Right kidney (tissue), 9 donors: ENCODE data around the gene PTCSC3.

ENCODE experiments used
- DNase-seq: peaks from one replicate; pipeline ENCODE4 v3.0.0-alpha.2; 2016
- long read RNA-seq, 8 donors: transcript quantifications; one replicate each; lab custom pipeline, GENCODE V29; 2026

Gene PTCSC3
- long read RNA-seq, donor 1: 0 reads
- long read RNA-seq, donor 2: 0 reads
- long read RNA-seq, donor 3: 0 reads
- long read RNA-seq, donor 4: 0 reads
- long read RNA-seq, donor 5: 0 reads
- long read RNA-seq, donor 6: 0 reads
- long read RNA-seq, donor 7: 0 reads
- long read RNA-seq, donor 8: 0 reads

DNA sequence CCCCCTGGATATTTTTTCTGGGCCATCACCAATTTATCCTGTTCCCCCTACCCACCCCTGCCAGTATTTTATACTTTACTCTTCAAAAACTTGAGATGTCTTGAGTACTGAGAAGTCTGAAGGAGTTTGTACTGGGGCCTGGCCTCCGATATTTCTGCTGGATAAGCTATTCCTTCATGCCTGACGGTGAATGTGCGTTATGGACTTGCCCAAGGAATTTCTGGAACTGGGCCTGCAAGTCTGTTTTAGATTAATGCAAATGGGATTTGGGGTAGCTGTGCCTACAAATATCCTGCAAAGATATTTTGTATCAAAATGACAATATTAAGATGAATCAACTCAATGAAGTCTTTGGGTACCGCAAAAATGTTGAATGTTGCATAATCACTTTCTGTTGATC is at the start of gene PTCSC3:
Gene PTCSC3 (minus strand): TSS at position 199 of the 400 bp plus-strand sequence.
- DNase-seq: no peak

DNA sequence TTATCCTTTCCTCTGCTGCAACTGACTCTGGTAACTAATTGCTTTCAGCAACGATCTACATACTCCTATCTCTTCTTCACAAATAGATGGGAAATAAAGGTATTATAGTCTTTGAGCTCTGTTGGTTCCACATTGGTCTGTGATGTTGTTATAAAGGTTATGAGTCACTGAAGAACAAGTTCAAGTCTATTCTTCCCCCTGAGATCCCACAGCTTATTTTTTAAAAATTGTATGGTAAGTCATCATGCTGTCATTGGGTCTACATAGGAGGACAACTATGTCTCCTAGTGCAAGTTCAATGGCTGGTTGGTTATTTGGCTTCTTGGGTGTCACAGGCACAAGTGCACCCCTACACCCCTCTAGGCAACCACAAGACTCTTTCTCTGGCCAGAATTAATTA is 49.6 kb upstream of the PTCSC3 start:
- no peak for DNase-seq

DNA sequence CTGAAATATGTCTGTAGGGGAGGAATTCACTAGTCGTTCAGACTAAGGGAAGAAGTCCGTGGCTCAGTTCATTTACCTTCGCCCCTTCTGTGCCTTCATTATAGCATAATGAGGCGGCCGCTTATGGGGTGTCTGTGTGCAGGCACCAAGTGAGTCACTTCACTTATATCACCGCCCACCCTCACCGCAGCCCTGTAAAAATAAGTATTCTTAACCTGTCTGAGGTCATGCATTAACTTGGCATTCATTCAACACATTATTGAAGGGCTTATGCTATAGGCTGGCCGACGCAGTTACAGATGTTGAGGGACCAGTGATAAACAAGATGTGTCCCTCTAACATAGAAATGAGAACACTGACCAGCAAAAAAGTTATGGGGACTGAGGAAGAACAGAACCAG is 47.7 kb upstream of the PTCSC3 start:
- DNase-seq: no peak

DNA sequence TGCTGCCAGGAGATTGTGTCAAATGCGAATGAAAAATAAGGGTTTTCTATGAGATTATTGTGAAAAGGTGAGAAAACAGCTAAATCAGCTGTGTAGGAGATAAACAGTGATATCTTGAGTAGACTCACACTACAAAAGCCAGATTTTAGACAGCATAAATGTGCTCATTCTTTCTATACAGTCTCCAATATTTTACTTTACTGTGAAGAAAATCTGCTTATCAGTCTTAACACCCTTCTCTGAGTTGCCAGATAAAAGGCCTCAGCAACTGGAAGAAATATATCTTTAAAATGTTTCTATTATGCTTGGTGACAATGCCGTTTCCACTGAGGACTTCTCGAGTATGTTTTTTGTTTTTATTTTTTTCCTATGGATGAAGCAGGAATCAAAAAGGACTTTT is 47.0 kb upstream of the PTCSC3 start:
- DNase-seq: no peak

DNA sequence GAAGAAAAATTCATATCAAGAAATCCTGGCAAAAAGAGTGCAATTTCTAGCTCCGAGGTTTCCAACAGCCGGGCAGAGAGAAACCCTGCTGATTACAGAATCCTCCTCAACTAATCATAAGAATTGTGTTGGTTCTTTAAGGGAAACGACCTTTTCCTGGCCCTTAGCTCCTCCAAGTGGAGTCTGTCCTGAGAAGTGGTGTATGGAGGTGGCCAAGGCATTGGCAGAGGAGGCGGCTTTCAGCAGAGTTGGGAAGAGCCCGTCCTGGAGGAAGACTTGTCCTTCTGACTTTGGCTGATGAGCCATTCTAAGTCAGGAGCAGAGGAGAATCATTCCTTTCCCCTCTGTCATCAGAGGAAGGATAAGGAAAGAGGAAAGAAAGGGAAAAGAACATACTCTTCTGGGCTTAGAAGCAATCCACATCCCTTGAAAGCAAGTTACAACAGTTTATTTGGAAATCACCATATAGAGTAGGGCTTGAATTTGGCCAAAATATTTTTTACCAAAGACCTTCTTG is 46.5 kb upstream of the PTCSC3 start:
- no peak for DNase-seq

DNA sequence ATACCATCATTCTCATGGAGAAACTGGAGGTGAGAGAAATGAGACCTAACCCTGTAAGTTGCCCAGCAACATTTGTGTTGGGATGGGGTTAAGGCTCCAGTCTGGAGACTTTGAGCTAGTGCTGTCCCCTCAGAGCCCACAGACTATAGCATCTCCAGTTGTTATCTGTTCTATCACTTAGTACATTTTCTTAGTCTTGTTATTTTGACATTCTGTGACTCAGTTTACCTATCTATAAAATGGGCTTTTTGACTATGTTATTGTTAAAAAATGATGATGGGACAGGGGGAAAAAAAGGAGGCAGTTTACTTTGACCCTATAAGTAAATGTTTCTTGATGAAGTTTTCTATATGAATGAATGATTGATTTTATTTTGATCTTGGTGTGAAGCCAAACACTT is 45.8 kb upstream of the PTCSC3 start:
- no peak for DNase-seq

DNA sequence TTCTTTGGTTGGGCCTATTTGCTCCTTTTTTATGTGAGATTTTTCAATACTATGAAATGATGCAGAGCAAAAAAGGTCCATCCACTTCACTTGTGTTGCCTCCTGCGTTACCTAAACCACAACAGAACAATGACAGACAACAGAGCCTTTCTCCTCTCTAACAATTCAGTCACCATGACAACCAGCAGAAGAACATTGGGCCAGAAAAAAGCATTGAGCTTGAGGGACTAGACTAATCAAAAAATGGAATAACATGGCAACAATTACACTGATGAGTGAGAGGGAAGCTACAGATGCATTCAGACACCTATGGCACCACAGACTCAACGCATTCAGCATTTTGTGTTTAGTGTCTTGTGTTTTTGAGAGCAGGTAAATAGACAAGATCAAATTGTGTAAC is 44.6 kb upstream of the PTCSC3 start:
- no peak for DNase-seq

DNA sequence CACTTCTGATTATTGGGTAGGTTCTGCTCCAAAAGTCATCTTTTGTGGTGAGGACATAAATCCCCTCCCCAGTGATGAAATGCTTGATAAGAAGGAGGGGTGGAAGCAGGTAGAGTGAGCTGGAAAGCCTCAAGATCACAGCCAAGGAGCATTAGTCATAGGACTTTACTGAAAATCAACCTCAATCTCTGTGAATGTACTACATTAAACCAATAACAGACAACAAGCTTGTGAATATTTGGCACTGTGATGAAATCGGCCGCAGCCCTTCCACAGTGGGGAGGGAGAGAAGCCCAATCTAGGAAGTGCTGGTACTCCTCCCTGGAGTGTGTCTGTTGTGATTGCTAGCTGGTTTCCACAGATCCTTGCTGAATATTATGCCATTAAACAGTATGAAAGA is 41.2 kb upstream of the PTCSC3 start:
- DNase-seq: no peak

DNA sequence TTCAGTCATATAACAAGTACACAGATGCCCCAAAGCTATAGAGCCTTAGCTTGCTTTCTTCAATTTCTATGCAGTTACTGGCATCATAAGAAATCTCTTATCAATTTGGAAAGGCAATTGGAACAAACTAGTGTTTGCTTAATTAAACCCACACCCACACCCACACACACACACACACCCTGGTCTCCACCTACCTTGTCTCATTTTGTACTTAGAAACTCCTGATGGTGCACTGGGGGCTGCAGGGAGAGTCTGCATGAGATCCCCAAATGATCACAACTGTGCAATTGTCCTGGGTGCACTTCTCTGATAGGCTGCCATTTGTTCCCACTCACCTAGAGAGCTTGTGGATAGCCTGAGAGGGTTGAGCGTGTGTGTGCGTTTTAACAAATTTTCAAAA is 40.5 kb upstream of the PTCSC3 start:
- DNase-seq: no peak

DNA sequence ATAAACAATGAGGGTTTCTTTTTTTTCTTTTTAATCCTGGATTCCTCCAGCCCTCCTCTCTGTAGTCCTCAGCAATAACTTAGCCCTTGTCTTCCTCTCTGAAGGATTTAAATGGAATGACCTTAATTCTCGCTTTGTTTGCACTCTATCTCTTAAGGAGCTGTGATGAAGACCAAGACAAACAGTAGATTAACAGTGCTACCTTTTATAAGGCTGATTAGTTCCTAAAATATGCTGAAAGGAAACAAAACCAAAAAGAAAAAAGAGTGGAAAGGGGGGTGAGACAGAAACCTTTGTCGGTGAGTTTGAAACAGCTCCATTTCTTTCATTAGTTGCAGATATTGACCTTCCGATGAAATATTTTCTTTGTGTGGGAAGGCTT is 38.7 kb upstream of the PTCSC3 start:
- no peak for DNase-seq

DNA sequence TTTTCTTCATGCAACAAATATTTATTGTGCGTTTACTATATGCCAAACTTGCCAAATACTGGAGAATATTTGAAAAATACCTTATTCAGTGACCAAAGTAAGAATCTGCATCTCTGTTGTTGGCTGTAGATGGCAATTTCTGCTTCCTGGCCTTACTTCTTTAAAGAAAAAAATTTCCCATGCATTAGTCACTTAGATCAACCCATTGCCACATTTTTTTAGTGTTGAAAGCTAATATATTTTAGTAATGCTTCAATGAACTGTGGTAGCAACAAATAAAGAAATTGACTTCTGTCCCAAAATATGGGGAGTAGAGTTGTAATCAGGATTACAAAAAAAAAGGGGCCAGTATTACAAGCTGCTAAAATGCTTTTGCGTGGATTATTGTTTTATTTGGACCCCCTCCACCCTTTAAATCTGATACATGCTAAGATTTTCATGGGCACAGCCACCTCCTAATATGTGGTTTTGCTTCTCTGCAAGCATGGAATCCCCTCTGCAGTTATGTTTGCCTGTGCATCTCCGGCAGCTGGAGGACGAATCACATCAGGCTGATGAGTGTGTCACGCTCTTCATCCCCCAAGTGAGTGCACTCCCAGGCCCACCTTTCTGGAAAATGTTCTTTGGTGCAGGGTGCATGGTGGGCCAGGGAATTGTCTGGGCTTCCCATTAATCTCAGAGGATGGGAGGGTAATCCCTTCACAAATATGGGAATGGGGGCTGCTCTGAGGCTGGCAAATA is 38.1 kb upstream of the PTCSC3 start:
- no peak for DNase-seq

DNA sequence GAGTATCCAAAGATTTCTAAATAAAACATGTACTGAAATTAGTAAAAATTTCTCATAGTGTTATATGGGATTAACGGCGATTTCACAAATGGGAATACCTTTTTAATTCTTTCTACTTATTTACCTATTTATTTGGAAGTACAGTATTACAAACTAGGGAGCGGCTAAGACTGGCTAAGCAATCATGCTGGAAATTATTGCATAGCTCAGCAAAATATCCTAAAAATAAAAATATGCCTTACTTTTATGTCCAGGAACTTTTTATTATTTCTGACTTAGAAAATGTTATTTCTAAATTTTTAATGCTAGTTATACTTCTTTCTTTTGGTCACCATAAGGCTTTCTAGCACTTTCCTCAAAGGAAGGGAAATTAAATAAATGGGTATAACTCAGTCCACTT is 36.5 kb upstream of the PTCSC3 start:
- no peak for DNase-seq

DNA sequence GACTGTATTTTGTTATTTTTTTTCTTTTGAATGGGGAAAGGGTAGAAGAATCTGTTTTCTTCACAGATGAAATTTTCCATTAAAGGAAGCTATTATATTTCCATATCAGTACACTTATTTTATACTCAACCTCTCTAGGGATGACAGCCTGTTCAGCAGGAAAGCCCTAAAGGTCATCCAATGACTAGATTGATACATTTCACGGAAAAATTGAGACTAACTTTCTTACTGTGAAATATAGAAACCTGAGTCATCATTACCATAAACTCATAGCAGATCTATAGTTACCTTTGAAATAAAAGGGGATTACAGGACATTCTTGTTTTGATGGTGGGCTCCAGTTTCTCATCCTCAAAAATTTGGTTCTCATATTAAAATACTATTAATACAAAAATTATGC is 36.1 kb upstream of the PTCSC3 start:
- no peak for DNase-seq

DNA sequence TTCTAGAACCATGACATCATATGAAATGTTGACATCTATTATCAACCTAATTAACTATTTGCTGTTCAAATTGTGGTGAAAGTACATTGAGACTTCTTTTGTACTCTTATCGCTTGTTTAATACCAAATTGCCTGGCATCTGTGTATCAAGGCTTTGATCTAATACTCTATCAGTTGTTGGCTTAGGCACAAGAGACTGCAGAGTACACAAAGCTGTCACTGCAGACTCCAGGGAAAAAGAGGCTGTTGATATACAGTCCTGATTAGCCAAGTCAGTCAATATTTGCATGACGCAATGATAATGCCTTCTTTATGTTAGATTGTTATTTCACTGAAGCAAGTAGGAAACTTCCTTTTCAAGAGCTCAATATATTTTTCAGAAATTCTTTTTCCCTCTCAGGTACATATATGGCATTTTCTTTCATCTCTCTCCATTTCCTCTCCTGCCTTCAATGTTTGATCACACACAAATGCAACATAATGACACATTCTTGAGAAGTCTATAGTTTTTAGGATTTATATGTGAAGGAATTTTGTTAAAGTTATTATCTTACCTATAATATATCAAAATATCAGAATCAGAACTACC is 32.3 kb upstream of the PTCSC3 start:
- DNase-seq: no peak

DNA sequence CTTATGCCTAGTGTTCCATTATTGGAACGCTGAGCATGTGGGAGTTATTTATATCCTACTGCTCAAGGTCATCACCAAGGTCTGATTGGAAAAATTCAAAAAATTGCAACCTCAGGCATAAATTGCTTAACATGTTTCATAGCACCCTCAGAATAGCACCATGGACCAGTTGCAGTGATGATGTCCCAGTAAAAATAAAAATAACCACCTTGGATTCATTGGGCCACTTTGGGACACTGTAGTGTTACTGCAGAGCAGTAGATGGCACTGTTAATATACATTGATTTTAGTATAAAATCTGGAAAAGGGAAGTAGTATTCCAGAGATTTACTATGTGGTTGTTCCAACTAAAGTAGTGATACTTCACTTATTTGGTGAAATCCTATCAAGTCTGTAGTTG is 31.0 kb upstream of the PTCSC3 start:
- no peak for DNase-seq

DNA sequence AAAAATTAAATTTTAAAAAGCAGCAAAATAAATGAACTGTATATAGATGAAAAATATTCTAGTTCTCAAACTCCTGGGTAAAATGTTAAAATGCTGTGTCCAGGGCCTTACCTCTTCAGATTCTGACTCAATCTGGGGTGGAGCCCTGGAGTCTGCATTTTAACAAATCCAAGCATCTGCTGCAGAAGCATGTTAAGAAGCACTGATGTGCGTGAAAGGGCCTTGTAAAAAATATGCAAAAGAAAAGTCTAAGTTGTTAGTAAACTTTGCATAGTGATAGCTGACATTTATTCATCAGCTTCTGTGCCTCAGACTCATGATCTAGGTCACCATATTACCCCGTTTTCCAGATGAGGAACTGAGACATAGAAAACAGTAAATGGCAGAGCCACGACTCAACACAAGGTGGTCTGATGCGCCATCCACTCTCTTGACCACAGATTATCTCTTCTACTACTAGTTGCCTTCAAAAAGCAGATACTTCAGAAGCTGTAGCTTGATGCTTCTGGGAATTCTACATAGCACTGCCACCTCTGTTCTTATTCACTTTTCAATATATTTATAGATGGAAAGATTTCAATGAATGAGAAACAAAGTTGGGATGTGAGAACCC is 28.0 kb upstream of the PTCSC3 start:
- no peak for DNase-seq

DNA sequence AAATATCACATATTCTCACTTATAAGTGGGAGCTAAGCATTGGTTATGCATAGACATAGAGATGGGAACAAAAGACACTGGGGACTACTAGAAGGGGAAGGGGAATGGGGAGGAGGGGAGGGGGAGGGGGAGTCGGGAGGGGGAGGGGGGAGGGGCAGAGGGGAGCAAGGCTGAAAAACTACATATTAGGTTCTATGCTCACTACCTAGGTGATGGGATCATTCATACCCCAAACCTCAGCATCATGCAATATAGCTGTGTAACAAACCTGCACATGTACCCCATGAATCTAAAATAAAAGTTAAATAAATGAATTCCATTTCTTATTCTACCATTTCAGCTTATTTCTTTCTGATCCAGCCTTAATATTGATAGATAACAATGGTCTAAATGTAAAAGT is 21.9 kb upstream of the PTCSC3 start:
- DNase-seq: no peak

DNA sequence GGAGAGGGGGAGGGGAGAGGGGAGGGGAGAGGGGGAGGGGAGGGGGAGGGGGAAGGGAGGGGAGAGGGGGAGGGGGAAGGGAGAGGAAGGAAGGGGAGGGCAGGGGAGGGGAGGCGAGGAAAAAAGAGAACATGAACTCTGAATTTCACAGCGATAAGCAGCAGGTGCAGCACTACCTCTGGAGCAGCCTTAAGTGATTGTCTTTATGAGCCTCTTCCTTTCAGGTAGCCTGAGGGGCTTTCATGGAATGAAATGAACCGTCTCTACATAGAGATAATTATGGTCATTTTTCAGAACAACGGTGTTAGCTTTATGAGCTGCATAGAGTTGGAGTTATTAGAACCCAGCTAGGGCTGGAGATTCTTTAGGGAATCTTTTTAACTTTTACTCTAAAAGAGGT is 18.1 kb upstream of the PTCSC3 start:
- DNase-seq: no peak

DNA sequence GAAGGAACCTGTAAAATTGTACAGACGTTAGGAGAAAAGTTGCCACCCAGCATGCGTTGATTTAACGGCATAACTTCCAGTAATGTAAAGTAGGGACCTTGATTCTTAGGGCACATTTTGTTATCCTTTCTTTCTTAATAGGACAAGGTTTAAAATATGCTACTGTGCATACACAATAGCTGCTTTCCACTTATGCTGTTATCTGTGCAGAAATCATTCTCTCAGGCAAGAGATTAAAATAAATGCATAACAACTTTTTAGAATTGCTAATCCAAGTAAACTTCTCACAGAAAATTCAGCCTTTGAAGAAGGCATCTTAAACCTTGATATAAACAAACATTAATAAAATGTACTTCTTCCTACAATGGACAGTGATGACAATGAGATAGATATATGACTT is 16.0 kb upstream of the PTCSC3 start:
- no peak for DNase-seq

DNA sequence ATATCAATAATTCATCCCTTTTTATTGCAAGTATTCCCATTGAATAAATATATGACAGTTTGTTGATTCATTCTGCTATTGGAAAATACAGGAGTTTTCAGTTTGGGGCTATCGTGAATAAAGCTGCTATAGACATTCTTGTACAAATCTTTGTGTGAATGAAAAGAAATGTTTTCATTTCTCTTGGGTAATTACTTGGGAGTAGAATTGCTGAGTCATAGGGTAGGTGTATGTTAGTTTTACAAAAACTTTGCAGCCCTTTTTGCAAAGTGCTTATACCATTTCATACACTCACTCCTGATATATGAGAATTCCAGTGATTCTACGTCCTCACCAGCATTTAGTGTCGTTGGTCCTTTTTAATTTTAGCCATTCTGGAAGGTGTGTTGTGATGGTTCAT is 6.9 kb upstream of the PTCSC3 start:
- no peak for DNase-seq

DNA sequence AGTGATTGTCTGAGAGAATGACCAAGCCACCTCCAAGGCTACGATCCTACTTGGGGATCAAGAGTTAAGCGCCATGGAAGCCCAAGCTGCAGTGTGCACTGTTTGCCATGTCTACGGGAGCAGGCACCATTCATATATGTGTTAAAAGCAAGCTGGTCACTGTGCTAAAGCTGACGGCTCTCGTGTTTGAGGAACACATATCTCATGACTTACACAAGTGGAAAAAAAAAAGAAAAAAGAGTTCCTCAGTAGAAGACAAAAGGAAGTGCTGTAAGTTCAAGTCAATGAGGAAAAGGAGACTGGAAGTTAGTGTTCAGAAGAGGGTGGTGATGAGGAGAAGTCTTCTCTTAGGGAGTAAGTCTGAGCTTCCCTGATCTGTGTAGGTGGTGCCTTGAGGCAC is 4.9 kb upstream of the PTCSC3 start:
- no peak for DNase-seq

DNA sequence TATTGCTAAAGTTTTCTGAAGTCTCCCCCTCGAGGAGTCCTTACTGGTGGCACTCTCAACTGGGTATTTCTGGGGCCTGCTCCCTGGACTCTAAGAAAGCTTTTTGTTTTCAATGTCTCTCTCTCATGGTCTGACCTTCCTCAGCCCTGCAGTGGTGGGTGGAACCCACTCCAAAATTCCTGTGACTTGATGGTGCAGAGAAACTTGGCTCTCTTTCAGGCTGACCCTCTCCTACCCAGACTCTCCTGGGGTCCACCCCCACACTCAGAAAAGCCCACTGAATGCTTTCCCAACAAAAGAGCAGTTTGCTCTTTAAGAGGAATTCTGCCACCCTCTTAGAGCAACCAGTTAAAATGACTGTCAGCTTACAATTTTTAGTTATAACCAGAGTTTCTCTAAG is 967 bp upstream of the PTCSC3 start:
- no peak for DNase-seq

DNA sequence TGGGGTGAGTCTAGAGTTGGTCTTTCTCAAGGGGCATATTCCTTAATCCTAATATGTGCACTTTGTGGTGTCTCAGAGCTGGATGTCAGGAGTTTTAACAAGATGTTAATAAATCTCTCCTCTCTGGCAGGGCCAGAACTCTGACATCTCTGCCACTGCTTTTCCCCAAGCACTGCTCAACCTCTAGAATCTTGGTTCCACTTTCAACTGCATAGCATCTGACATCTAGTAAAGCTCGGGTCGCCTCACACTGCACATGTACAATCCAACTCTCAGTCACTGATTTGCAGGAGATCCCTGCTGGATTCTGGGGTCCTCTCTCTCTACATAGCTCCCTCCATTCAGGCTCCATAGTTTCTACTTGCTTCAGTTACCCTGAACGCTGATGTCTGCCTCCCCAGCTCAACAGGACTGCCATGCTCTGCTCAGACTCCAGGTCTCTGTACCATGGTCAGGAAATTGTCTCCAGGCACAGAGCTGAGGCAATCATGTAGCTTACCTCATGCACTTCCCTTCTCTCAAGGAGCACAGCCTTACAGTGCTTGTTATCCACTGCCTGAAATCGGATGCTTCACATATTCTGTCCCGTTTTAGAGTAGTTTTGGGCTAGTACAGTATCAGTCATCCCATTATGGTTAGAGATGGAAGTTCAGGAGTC is 1.6 kb downstream of the PTCSC3 start:
- DNase-seq: no peak
